ENCODE measurements around the gene ATP11C.
"Not testable (repeated sequence)": the region's sequence is repeated elsewhere in the genome, so short reads cannot be mapped to it uniquely, and the experiment has no call there.

The ATP11C gene

GRCh38 chrX:139708067-139708466 lies 224.8 kb downstream of the ATP11C start, which contains the start of gene MCF2:
TSS of gene MCF2 (minus strand) at chrX:139708167. CDS start at chrX:139651744, 56,423 bp downstream.
- no peak for DNase-seq

- DNase-seq: no peak
Observed at GRCh38 chrX:139702658-139703057, 230.2 kb downstream of the ATP11C start.

- no peak for DNase-seq
Observed at GRCh38 chrX:139692908-139693307, 239.9 kb downstream of the ATP11C start.

GRCh38 chrX:139692506-139692849 lies 240.4 kb downstream of the ATP11C start:
- DNase-seq: no peak

GRCh38 chrX:139691843-139692505 lies 240.9 kb downstream of the ATP11C start:
- DNase-seq: no peak

- DNase-seq: no peak
Observed at GRCh38 chrX:139691493-139691842, 241.4 kb downstream of the ATP11C start.

- not testable (repeated sequence) for DNase-seq
Observed at GRCh38 chrX:139685175-139685574, 247.7 kb downstream of the ATP11C start.

- no peak for DNase-seq
Observed at GRCh38 chrX:139680356-139680755, 252.5 kb downstream of the ATP11C start.
